Fibroblast of lung (primary cell): Measurements from ENCODE around the gene ATXN1. TPM values are rescaled to one million over a fixed set of nuclear protein-coding genes. Genes with fewer than 3 reads are reported as not detected.

Experiments used
- DNase-seq, 2 donors: peaks; one replicate each; pipeline versions ENCODE4 v3.0.0 to v3.0.0-alpha.2; 2010; ENCODE audit warnings: low read depth in 2 of 2
- H2AFZ ChIP-seq: 2 replicates; pipeline ENCODE4 v1.5.1; 2012; ENCODE audit warnings: low read length, control low read depth, inconsistent platforms
- H3K27ac ChIP-seq: 2 replicates; pipeline ENCODE4 v1.5.1; 2011; ENCODE audit warnings: low read length, control low read depth; ENCODE audit not compliant: insufficient read depth
- H3K27me3 ChIP-seq: 2 replicates; pipeline ENCODE4 v1.5.1; 2011; ENCODE audit warnings: mild to moderate bottlenecking, low read length; ENCODE audit not compliant: control insufficient read depth, insufficient read depth
- H3K36me3 ChIP-seq: 2 replicates; pipeline ENCODE4 v1.5.1; 2011; ENCODE audit warnings: low read length; ENCODE audit not compliant: control insufficient read depth, insufficient read depth
- H3K4me1 ChIP-seq: 2 replicates; pipeline ENCODE4 v1.5.1; 2011; ENCODE audit warnings: low read length; ENCODE audit not compliant: control insufficient read depth, insufficient read depth; ENCODE audit errors: extremely low read depth
- H3K4me2 ChIP-seq: 2 replicates; pipeline ENCODE4 v1.5.1; 2011; ENCODE audit warnings: low read length, control low read depth; ENCODE audit not compliant: insufficient read depth; ENCODE audit errors: extremely low read depth
- H3K4me3 ChIP-seq, 4 experiments: fragments of 200-600 bp in 1 of 4; sonication (generic) in 1 of 4; replicated peaks in 1 of 4; 2 replicates each; pipeline ENCODE4 v1.5.1; 2011 to 2016; ENCODE audit warnings: low read length in 4 of 4, low read depth in 3 of 4, mild to moderate bottlenecking in 3 of 4, control low read depth in 2 of 4, inconsistent platforms in 1 of 4, mixed read lengths in 1 of 4; ENCODE audit not compliant: insufficient read depth in 1 of 4; ENCODE audit errors: control extremely low read depth in 1 of 4
- H3K79me2 ChIP-seq: 2 replicates; pipeline ENCODE4 v1.5.1; 2012; ENCODE audit warnings: mild to moderate bottlenecking, low read length, inconsistent platforms; ENCODE audit not compliant: control insufficient read depth, insufficient read depth
- H3K9ac ChIP-seq: 2 replicates; pipeline ENCODE4 v1.5.1; 2011; ENCODE audit warnings: mild to moderate bottlenecking, low read length, control low read depth; ENCODE audit not compliant: insufficient read depth
- H3K9me3 ChIP-seq: 2 replicates; pipeline ENCODE4 v1.5.1; 2012; ENCODE audit warnings: low read depth, low read length; ENCODE audit not compliant: control insufficient read depth, insufficient read depth
- H4K20me1 ChIP-seq: 2 replicates; pipeline ENCODE4 v1.5.1; 2011; ENCODE audit warnings: low read length; ENCODE audit not compliant: control insufficient read depth, insufficient read depth; ENCODE audit errors: extremely low read depth
- CTCF ChIP-seq, 2 donors: IDR thresholded peaks in 1 of 2; conservative IDR thresholded peaks in 1 of 2; 1 replicate in 1 of 2; 2 replicates in 1 of 2; pipeline ENCODE4 v1.5.1; 2011 to 2012; ENCODE audit warnings: low read length in 2 of 2, control low read depth in 1 of 2, inconsistent platforms in 1 of 2, low read depth in 1 of 2, mild to moderate bottlenecking in 1 of 2
- EZH2 ChIP-seq: IDR thresholded peaks from 2 replicates; pipeline ENCODE4 v1.5.1; 2012; ENCODE audit warnings: low read length, control low read depth, mild to moderate bottlenecking; ENCODE audit errors: missing control alignments
- polyA plus RNA-seq, 2 donors: library from polyadenylated mRNA; depleted of rRNA in 1 of 2; stranded (reverse) in 1 of 2; unstranded in 1 of 2; fragments of >200 nt; gene quantifications; 2 replicates each; pipeline ENCODE4 v1.2.1, GENCODE V29; 2011 to 2012; ENCODE audit warnings: missing spikeins in 1 of 2
- total RNA-seq: library from RNA; depleted of rRNA; stranded (reverse); fragments of >200 nt; gene quantifications from 2 replicates; pipeline ENCODE4 v1.2.1, GENCODE V29; 2014

ATXN1 gene
- total and polyA plus RNA-seq, 2 donors (not counting 1 experiment from before 2014, with no cell fraction given): 15.8 to 40.5 TPM

GRCh38 chr6:16294371-16294770 is 466.9 kb downstream of the ATXN1 start:
- Histone ChIP-seq H3K4me1 (no peaks in the 10 kb centered on the region), H3K9ac (no peak overlapping the region), H3K36me3 (no peaks in the 10 kb centered on the region), H3K4me2 (no peak overlapping the region), H3K79me2 (no peaks in the 10 kb centered on the region), H3K27ac (no peak overlapping the region), H3K4me3 (no peak overlapping the region), H4K20me1 (no peaks in the 10 kb centered on the region), H3K27me3 (no peaks in the 10 kb centered on the region), H3K9me3 (no peaks in the 10 kb centered on the region), H2AFZ (no peak overlapping the region)
- DNase-seq: no peak
- no peak for TF ChIP-seq CTCF (conservative IDR thresholded peaks at IDR 0.05 in 1 of 2, IDR thresholded peaks at IDR 0.05 in 1 of 2; ENCODE audit: low read depth in 1 of 2, low read length in 2 of 2)
- no peak for TF ChIP-seq EZH2

DNA sequence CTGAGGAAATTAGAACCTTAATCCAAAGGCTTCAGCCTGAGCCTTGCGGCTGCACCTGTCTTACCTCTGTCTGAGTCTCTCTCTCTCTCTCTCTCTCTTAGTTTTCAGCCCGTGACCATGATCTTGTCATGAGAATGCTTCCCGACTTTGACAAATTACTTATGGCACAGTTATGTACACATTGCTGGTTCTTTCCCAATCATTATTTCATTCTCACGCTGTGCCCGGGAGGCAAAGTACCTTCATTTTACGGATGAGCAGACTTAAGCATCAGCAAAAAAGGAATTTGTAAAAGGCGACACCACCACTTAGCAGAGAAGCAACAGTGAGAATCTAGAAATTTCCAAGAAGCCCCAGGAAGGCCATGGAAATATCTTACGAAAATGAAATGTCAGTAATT is 468.3 kb downstream of the ATXN1 start:
- H3K4me2 ChIP-seq: no peak overlapping the region
- TF ChIP-seq CTCF (conservative IDR thresholded peaks at IDR 0.05 in 1 of 2, IDR thresholded peaks at IDR 0.05 in 1 of 2; ENCODE audit: low read depth in 1 of 2, low read length in 2 of 2): no peak
- no peak for TF ChIP-seq EZH2

GRCh38 chr6:16292432-16292831 is 468.8 kb downstream of the ATXN1 start:
- H2AFZ ChIP-seq: no peak overlapping the region
- H3K9me3 ChIP-seq: no peaks in the 10 kb centered on the region
- H3K27me3 ChIP-seq: no peaks in the 10 kb centered on the region
- DNase-seq: no peak
- H3K36me3 ChIP-seq: no peaks in the 10 kb centered on the region
- no peak overlapping the region for H3K4me2 ChIP-seq
- H3K4me3 ChIP-seq: no peak overlapping the region
- H3K4me1 ChIP-seq: no peaks in the 10 kb centered on the region
- H3K27ac ChIP-seq: no peak overlapping the region
- H4K20me1 ChIP-seq: no peaks in the 10 kb centered on the region
- TF ChIP-seq EZH2: no peak
- TF ChIP-seq CTCF (conservative IDR thresholded peaks at IDR 0.05 in 1 of 2, IDR thresholded peaks at IDR 0.05 in 1 of 2; ENCODE audit: low read depth in 1 of 2, low read length in 2 of 2): no peak
- H3K9ac ChIP-seq: no peak overlapping the region
- H3K79me2 ChIP-seq: no peaks in the 10 kb centered on the region

More for the DNA sequence above, 468.3 kb downstream of the ATXN1 start:
- Histone ChIP-seq H3K4me3 (no peak overlapping the region), H2AFZ (no peak overlapping the region), H3K36me3 (no peaks in the 10 kb centered on the region), H3K9me3 (no peaks in the 10 kb centered on the region), H4K20me1 (no peaks in the 10 kb centered on the region), H3K4me1 (no peaks in the 10 kb centered on the region), H3K27me3 (no peaks in the 10 kb centered on the region), H3K27ac (no peak overlapping the region), H3K9ac (no peak overlapping the region), H3K79me2 (no peaks in the 10 kb centered on the region)
- no peak for DNase-seq
